GOT3 (cell line): ENCODE measurements around the gene YPEL1.
"Not testable (repeated sequence)": the region's sequence is repeated elsewhere in the genome, so short reads cannot be mapped to it uniquely, and the experiment has no call there.

ENCODE experiments used
- DNase-seq: peaks from one replicate; lab custom pipeline; 2025; ENCODE audit warnings: mixed read lengths; lab: John Stamatoyannopoulos, UW

YPEL1 gene

DNA sequence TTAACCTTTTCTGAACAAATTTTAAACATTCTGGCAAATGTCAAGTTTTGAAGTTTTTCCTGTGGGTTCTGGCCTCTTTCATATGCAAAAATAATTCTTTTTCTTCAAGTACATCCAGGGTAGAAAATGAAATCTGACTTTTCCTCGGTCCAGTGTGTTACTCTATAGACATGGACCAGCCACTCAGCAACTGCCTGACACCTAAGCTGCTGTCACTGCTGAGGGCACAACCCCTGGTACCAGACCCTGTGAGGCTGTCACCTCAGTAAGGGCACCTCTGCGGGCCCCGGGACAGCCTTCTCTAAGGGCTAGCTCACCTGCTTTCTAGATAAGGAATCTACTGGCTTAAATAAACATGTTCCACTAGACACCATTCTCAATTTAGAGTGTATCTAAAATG lies 36.0 kb downstream of the YPEL1 start:
- no peak for DNase-seq

DNA sequence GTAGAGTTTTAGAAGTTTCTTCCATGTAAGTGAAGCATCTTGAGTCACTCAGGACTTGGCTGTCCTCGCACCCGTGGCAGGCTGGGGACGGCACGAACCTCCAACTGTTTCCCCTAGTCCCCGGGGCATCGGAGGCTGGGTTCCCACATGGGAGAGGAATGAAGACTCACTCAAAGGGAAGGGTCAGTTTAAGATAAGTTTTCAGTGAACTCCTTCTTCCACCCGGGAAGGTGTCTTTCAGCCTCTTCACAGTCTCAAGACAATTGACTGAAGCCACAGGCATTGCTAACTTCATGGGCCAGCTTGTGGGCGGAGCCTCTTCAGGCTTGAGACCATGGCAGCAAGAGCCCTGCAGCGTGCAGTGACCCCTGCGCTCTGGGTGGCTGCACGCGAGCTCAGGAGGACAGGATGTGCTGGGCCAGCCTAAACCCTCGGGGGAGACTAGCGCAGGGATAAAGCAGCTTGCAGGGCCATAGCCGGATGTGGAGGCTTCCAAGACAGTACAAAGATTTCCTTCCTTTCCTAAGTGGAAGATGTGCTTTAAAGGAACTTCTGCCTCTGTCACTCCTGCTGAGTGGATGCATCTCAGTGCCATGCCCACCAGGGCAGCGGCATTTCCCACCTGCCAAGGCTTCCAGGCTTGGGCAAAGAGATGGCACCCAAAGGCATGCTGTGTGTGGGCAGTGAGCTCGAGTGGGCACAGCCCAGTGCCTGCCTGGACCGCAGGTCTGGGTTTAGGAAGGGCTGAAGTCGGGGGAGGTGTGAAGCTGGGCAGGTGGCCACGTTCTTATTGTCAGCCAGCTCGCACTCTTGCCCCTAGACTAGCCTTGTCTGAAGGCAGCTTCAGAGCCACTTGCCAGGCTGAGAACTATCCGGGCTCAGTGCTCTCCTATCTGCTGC lies 36.9 kb downstream of the YPEL1 start:
- no peak for DNase-seq

DNA sequence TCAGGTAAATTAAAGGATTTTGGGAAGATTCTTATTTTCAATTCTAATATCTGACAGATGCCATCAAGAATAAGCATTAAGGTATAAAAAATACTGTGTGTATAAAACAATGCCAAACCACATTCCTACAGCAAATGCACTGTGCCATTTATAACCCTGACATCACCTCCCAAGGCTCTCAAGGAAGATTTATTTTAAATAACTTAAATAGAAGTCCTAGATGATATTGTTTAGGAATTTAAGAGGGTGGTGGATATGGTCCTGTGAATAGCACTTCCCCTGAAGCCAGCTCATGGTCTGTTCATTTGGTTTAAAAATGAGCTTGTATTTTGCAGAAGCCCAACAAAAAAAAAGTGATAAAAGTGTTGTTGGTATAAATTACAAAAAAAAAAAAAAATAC lies 37.7 kb downstream of the YPEL1 start:
- DNase-seq: no peak

DNA sequence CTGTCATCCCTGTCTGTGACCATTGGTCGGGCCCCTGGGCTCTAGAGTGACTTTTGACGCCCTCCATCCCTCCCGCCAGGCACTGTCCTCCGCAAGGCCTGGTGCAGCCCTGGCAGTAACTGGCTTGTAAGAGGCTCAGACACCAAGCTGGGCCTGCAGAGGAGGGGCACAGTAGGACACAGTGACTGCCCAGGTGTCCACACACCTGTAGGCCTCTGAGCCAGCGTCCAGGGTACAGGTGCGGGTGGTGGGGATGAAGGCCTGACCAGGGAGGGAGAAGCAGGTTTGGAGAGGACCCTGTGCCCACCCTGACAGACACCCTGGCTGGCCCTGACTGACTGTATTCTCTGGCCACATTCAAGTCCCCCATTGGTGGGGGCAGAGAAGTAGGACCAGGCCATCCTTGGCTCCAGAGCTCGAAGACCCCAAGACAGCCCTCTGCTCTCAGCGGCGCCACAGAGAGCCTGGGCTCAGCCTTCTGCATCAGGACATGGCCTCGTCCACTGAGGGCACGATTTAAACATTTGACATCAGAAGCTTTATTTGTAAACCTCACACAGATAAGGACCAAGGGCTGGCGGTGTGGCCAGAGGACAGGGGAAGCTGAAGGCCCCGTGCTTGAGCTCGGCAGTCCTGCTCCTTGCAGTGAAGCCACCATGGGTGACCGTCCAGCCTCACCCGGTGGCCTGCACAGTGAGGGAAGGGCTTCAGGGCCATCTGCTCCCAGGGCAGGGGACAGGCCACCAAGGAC lies 38.4 kb downstream of the YPEL1 start:
- no peak for DNase-seq

DNA sequence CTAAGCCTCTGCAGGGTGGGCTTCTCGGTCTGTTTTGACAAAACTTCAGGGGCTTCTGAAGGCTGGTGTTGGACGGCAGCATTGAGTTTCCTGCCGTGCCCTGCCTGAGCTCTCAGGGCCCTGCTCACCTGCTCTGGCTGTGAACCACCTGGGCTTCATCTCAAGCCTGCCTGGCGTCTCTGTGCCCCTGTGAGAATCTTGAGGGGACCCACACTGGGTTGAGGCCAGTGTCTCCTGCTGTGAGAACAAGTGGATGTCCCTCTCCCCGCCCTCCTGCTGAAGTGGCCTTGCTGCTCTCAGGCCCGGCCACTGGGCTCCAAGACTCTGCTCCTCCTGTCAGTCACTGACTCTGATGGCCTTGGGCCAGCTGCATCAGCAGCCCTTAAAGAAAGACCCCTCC lies 39.5 kb downstream of the YPEL1 start:
- no peak for DNase-seq

DNA sequence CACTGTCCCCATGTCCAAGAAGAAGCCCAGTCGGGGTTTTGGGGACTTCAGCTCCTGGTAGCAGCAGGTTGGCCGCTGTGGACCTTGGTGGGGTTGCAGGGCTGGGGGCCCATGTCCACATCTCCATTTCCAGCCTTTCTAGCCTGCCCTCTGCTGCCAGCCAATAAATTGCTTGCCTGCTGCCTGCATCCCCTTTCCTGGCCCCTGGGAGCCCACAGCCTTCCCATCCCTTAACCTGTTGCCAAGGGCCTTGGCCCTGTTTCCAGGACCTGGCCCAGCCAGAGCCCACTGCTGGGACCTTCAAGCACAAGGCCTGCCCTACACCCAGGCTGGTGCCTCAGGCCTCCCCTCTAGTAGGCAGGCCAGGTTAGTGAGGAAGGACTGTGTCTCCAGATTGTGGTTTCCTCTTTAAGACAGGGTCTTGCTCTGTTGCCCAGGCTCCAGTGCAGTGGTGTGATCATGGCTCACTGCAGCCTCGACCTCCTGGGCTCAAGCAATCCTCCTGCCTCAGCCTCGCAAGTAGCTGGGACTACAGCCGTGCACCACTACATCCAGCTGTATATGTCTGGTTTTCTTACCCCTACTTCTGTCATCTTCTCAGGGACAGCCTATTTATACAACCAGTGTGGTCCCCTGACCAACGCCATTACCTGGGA lies 40.0 kb downstream of the YPEL1 start:
- DNase-seq: no peak

DNA sequence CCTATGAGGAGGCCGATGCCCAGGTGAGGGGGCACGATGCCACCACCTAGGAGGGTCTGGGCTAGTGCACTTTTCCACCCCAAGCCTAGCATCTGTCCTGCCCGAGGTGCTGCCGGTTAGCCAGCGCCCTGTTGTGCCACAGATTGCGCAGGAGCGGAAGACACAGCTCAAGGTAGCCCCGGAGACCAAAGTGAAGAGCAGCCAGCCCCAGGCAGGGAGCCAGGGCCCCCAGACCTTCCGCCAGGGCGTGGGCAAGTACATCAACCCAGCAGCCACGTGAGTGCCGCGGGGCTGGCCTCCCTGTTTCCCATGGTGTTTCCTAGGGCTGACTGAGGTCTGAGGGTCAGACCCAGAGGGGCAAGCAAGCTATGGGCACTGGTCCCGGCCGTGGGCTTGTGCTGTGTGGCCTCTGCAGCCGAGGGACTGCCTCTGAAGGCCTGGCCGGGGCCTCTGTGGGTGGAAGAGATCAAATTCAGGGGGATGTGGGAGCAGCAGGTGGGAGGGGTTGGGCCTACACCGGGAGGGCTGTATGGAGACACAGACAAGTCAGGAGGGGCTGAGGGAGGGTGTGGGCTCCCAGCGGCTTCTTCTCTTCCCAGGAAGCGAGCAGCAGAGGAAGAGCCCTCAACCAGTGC lies 40.7 kb downstream of the YPEL1 start:
- DNase-seq: no peak

DNA sequence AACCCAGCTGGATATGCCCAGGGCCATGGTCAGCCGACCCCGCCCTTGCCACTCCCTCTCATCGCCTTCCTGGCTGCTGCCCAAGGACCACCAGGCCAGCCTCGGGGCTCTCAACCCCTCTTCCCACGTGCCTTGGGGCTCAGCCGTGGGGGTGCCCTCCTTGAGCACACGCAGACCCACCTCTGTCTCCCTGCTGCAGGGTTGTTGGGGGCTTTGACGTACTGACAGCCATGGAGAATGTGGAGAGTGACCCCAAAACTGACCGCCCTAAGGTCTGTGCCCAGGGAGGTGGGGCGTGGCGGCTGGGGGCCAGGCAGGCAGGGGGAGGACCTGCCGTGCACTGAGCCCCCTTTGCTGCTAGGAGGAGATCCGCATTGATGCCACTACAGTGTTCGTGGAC lies 41.2 kb downstream of the YPEL1 start:
- no peak for DNase-seq

DNA sequence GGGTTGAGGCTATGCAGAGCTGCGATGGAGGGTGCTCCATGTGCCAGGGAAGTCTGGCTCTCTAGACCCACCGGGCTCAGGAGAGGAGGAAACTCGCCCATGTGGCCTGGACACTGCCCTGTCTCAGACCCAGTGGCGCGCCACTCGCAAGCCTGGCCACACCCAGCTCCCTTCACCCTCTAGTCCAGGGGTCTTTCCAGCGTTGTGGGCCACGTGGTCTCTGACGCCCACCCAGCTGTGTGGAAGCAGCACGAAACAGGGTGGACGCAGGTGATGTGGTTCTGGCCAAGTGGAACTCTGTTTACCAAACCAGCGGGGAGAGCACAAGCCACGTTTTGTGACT lies 41.6 kb downstream of the YPEL1 start:
- DNase-seq: no peak

DNA sequence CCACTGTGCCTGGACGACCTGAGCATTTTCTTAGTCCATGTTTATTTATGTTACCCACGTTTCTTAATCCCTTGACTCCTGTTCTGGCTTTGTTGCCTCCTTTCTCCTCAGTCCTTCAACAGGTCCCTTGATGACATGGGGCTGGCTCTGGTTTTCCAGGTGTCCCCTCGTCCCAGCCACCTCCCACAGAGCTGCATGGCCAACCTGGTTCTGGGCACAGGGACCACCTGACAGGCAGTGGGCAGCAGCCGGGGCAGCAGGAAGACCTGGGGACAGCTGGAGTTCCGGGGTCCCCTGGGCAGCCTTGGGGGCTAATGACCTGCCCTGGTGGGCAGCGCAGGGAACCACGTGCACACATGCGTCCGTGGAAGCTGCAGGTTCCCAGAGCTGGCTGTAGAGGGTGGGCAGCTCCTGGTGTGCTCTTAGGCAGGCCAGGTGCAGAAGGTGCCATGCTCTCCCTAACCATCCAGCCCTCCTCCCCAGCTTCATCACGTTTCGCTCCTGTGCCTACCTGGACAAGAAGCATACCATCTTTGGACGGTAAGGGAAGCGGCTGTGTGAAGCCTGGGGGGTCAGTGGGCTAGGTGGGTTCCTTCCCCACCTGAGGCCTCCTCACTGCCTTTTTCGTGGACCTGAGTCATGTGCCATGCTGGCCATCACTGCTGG lies 42.1 kb downstream of the YPEL1 start:
- no peak for DNase-seq

DNA sequence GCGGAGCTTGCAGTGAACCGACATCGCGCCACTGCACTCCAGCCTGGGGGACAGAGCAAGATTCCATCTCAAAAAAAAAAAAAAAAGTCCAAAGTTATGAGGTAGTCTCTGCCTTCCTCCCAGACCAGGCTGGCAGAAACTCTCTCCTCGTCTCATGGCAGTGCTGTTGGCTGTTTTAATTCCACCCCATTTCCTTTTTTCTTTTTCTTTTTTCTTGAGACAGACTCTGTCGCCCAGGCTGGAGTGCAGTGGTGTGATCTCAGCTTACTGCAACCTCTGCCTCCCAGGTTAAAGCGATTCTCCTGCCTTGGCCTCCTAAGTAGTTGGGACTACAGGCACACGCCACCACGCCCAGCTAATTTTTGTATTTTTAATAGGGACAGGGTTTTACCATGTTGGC lies 42.7 kb downstream of the YPEL1 start:
- not testable (repeated sequence) for DNase-seq

DNA sequence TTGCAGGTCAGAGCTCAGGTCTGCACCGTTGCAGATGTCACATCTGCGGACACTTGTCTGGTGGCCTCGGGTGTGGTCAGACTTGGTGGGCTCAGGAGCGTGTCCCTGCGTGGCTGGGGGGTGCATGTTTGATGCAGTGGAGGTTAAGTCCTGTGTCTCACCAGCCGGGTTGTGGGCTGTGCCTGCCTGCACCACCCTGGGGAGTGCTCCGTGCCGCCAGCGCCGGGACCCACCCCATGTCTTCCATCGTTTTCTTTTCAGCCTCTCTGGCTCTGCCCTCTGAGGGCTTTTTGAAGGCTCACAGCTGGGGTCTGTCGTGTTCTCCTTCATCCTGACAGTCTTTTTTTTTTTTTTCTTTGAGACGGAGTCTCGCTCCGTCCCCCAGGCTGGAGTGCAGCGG lies 43.8 kb downstream of the YPEL1 start:
- no peak for DNase-seq

DNA sequence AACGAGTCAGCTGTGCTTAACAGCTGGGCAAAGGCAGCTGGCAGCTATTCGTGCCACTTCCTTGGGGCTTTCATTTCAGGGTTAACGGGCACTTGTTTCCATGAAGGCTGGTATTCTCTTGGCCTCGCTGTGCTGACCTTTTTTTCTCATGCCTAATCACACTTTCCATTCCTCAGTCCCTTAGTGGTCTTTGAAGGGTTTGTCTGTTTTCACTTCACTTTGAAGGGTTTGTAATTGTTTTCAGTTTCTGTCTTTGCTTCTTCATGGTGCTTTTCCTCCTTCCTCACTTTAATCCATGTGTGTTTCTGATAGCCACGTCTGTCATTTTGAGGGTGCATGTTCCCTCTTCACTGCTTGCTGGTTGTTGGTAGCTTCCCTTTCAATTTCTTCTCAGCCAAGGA lies 45.2 kb downstream of the YPEL1 start:
- DNase-seq: no peak

DNA sequence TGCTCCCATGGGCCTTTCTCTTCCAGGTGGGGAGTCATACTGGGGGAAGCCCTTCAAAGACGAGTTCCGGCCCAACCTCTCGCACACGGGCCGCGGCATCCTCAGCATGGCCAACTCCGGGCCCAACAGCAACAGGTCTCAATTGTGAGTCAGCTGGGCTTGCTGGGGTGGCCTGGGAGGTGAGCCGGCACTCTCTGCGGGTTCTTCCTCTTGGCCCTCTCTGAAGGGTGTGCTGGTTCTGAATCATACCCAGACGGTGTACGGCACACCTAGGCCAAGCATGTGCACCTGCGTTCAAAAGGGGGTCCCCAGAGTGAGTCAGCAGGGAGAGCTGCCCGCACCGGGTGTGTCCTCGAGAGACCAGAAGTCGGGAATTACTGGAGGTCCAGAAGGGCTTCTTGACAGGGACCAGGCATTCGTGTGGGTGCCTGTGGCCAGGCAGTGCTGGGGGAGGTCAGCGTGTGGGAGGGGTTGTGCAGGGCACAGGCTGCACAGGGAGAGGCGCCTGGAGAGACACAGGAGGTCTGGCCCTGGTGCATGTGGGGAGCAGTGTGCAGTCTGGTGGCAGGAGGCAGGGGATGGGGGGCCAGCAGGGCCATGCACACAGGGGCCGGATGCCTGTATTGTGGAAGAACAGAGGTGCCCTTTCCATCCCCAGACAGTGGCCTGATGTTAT lies 46.8 kb downstream of the YPEL1 start:
- no peak for DNase-seq

DNA sequence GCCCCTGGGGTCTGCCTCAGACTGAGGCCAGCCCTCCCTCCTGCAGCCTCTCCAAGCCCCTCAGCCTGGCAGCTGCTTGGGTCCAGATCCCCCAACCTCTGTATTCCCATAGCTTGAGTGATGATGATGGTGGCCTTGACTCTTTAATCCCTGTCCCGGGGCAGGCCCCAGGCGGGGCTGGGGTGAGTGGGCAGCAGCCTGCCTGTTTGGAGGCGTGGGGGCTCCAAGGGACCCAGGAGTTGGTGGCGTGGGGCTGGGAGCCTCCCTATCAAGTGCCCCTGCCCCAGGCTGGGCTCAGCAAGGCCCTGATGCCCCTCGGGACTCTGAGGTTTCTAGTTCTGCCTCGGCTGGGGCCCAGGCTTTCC lies 47.3 kb downstream of the YPEL1 start:
- DNase-seq: no peak

DNA sequence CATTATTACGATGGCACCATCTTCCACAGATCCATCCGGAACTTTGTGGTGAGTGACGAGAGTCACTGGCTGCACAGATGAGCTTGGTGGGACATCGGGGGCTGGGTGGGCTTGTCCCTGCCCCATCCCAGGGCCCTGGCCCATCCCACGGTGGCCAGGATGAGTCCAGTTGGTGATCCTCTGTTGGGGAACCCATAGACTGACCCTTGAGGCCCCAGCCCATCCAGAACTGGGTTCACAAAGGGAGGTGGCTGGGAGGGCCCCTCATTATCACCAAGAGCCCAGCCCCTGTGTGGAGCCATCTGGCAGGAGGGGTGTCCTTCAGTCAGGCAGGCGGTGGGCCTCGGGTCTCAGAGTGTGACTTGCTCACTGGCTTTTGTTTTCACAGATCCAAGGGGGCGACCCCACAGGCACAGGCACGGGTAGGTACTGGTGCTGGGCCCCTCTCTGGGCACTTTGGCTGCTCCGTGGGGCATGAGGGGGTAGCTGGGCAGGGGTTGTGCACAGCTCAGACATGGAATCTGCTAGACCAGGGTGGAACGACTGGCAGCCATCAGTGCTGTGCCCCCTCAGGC lies 47.8 kb downstream of the YPEL1 start:
- DNase-seq: no peak

DNA sequence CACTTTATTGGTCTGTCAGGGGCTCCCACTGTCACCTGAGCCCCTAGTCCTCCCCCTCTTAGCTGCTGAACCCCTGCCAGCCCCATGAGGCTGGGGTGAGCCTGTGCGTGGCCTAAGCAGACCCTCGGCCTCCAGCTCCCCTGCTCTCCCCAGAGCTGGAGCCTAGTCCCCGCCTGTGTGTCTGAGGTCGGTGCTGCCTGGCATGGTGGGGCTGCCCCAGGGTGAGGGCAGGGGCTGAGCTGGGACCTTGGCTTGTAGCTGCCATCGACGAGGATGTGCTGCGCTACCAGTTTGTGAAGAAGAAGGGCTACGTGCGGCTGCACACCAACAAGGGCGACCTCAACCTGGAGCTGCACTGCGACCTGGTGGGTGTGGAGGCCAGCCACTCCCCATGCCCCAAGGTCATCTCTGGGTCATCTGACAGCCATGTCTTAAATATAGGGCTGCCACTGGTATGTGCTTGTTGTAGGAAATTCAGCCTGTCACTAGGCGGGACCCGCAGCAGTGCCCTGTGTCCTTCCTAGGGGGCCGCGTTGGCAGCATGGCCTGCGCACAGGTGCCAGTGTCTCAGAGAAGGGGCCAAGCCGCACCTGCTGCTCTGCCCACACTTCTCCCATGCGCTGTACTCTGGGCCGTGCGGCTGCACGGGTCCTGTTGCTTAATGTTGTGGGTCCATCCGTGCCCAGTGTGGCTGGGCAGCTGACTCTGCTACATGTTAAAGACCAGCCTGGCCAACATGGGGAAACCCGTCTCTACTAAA lies 48.8 kb downstream of the YPEL1 start:
- DNase-seq: no peak

DNA sequence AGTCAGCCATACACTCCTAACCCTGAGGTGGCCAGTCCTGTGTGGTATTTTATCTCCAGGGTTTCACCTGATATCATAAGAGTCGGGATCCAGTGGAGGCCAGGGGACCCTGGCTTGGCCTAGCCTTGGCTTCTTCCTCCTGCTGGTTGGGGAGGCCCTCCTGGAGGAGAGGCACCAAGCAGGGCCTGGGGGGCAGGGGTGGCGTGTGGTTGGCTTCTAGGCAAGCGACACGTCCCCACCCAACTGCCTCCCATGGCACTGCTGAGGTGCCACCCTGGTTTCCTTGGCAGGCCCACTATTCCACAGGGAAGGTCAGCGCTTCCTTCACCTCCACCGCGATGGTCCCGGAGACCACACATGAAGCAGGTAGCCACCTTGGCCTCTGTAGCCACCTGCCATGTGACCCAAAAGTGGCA lies 49.4 kb downstream of the YPEL1 start:
- DNase-seq: no peak

DNA sequence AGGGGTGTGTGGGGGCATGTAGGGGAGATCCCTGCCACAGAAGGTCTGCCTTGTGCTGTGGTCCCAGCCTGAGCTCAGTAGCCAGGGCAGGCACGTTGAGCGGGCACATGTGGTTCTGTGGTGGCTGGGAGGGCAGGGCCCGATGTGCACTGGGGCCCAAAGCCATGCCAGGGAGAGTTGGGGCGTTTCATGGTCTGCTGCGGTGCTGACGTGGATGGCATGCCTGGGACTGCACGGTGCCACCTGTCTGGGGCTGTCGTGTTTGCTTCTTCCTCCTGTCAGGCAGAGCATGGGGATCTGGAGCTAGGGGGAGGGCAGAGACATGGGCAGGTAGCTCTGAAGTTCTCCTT lies 50.5 kb downstream of the YPEL1 start:
- DNase-seq: no peak

DNA sequence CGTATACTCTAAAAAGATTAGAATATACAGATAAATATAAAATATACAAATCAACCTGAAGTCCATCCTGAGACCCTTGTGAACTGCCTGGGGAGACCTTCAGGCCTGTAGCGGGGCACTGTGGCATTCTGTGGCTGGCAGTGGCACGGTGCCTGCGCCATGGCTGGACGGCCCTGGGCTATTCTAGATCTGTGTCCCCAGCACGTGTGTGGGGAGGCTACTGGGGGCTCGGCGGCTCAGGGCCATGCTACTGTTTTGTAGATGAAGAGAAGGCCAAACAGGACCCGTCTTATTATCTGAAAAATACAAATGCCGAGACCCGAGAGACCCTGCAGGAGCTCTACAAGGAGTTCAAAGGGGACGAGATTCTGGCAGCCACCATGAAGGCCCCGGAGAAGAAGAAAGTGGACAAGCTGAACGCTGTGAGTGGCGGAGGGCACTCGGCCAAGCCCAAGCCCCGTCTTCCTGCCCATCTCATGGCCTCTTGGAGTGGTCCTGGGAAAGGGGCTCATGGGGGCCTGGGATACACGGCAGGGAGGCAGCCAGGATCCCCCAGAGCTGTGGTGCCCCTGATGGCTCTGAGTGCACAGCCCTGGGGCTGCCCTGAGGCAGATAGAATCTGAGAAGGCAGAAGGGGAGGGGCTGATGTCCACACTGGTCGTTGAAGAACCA lies 51.0 kb downstream of the YPEL1 start:
- DNase-seq: no peak
